ENCODE measurements around the gene SNCG.
"Not testable (repeated sequence)": the region's sequence is repeated elsewhere in the genome, so short reads cannot be mapped to it uniquely, and the experiment has no call there.

SNCG gene

GRCh38 chr10:86978457-86978856, 20.1 kb downstream of the SNCG start:
- POLR2A ChIA-PET = not testable (repeated sequence)

GRCh38 chr10:86979296-86979818, 21.0 kb downstream of the SNCG start:
- Histone ChIP-seq H3K36me3 (ENCODE audit: control insufficient read depth in 4 of 4, insufficient read depth in 4 of 4, low read length in 3 of 4) (no peaks in the 10 kb centered on the region), H3K27me3 (replicated peaks in 2 of 5; ENCODE audit: control insufficient read depth in 4 of 5, insufficient read depth in 5 of 5, low read length in 4 of 5) (peaks cover 0 to 2% (median 0%) of the 10 kb centered on the region in 5 experiments), H3K4me1 (ENCODE audit: control extremely low read depth in 1 of 4, control insufficient read depth in 4 of 4, insufficient read depth in 4 of 4, low read length in 3 of 4) (no peaks in the 10 kb centered on the region), H3K27ac (ENCODE audit: insufficient read depth in 1 of 2, low read depth in 1 of 2, low read length in 2 of 2, poor library complexity in 1 of 2, severe bottlenecking in 2 of 2) (no peak overlapping the region), H3K4me3 (ENCODE audit: control insufficient read depth in 1 of 7, extremely low read depth in 1 of 7, insufficient read depth in 4 of 7, low read depth in 2 of 7, low read length in 6 of 7) (no peak overlapping the region), H3K9me3 (ENCODE audit: control extremely low read depth in 1 of 5, control insufficient read depth in 4 of 5, insufficient read depth in 2 of 5, low read depth in 1 of 5, low read length in 4 of 5) (no peaks in the 10 kb centered on the region)
- WGBS (ENCODE audit: insufficient coverage) = 74% methylated on average over 4 of the region's 4 CpGs
- no peak for DNase-seq
- CTCF ChIA-PET = interaction anchor here (1.1 kb wide), 1 partner anchor 21 kb away, joined by 4 read pairs; the partner anchor contains the start of gene SNCG
- POLR2A ChIA-PET = no interaction called here

More at GRCh38 chr10:86978457-86978856, 20.1 kb downstream of the SNCG start:
- H3K27me3 ChIP-seq (replicated peaks in 2 of 5; ENCODE audit: control insufficient read depth in 4 of 5, insufficient read depth in 5 of 5, low read length in 4 of 5); DNase-seq; CTCF ChIA-PET; H3K9me3 ChIP-seq (ENCODE audit: control extremely low read depth in 1 of 5, control insufficient read depth in 4 of 5, insufficient read depth in 2 of 5, low read depth in 1 of 5, low read length in 4 of 5); H3K4me3 ChIP-seq (ENCODE audit: control insufficient read depth in 1 of 7, extremely low read depth in 1 of 7, insufficient read depth in 4 of 7, low read depth in 2 of 7, low read length in 6 of 7); H3K36me3 ChIP-seq (ENCODE audit: control insufficient read depth in 4 of 4, insufficient read depth in 4 of 4, low read length in 3 of 4); H3K27ac ChIP-seq (ENCODE audit: insufficient read depth in 1 of 2, low read depth in 1 of 2, low read length in 2 of 2, poor library complexity in 1 of 2, severe bottlenecking in 2 of 2); H3K4me1 ChIP-seq (ENCODE audit: control extremely low read depth in 1 of 4, control insufficient read depth in 4 of 4, insufficient read depth in 4 of 4, low read length in 3 of 4): not testable (repeated sequence)
- WGBS (ENCODE audit: insufficient coverage) = 100% methylated on average over 1 of the region's 3 CpGs

- CTCF ChIA-PET = interaction anchor here (1.1 kb wide), 1 partner anchor 22 kb away, joined by 4 read pairs; the partner anchor contains the start of gene SNCG
- H3K36me3 ChIP-seq (ENCODE audit: control insufficient read depth in 4 of 4, insufficient read depth in 4 of 4, low read length in 3 of 4) = no peaks in the 10 kb centered on the region
- POLR2A ChIA-PET = no interaction called here
- WGBS (ENCODE audit: insufficient coverage) = 66% methylated on average over 3 of the region's 3 CpGs
- DNase-seq = no peak
- no peak overlapping the region for H3K4me3 ChIP-seq (ENCODE audit: control insufficient read depth in 1 of 7, extremely low read depth in 1 of 7, insufficient read depth in 4 of 7, low read depth in 2 of 7, low read length in 6 of 7)
- peaks cover 0 to 2% (median 0%) of the 10 kb centered on the region in 5 experiments for H3K27me3 ChIP-seq (replicated peaks in 2 of 5; ENCODE audit: control insufficient read depth in 4 of 5, insufficient read depth in 5 of 5, low read length in 4 of 5)
- no peaks in the 10 kb centered on the region for H3K9me3 ChIP-seq (ENCODE audit: control extremely low read depth in 1 of 5, control insufficient read depth in 4 of 5, insufficient read depth in 2 of 5, low read depth in 1 of 5, low read length in 4 of 5)
- no peaks in the 10 kb centered on the region for H3K4me1 ChIP-seq (ENCODE audit: control extremely low read depth in 1 of 4, control insufficient read depth in 4 of 4, insufficient read depth in 4 of 4, low read length in 3 of 4)
- no peak overlapping the region for H3K27ac ChIP-seq (ENCODE audit: insufficient read depth in 1 of 2, low read depth in 1 of 2, low read length in 2 of 2, poor library complexity in 1 of 2, severe bottlenecking in 2 of 2)
These were observed 21.6 kb downstream of the SNCG start for GRCh38 chr10:86979977-86980448.

GRCh38 chr10:86981020-86981419, 22.6 kb downstream of the SNCG start:
- H3K27me3 ChIP-seq (replicated peaks in 2 of 5; ENCODE audit: control insufficient read depth in 4 of 5, insufficient read depth in 5 of 5, low read length in 4 of 5); H3K36me3 ChIP-seq (ENCODE audit: control insufficient read depth in 4 of 4, insufficient read depth in 4 of 4, low read length in 3 of 4); H3K27ac ChIP-seq (ENCODE audit: insufficient read depth in 1 of 2, low read depth in 1 of 2, low read length in 2 of 2, poor library complexity in 1 of 2, severe bottlenecking in 2 of 2); POLR2A ChIA-PET; H3K9me3 ChIP-seq (ENCODE audit: control extremely low read depth in 1 of 5, control insufficient read depth in 4 of 5, insufficient read depth in 2 of 5, low read depth in 1 of 5, low read length in 4 of 5); CTCF ChIA-PET; H3K4me3 ChIP-seq (ENCODE audit: control insufficient read depth in 1 of 7, extremely low read depth in 1 of 7, insufficient read depth in 4 of 7, low read depth in 2 of 7, low read length in 6 of 7); H3K4me1 ChIP-seq (ENCODE audit: control extremely low read depth in 1 of 4, control insufficient read depth in 4 of 4, insufficient read depth in 4 of 4, low read length in 3 of 4); DNase-seq: not testable (repeated sequence)
- 100% methylated on average over 1 of the region's 6 CpGs for WGBS (ENCODE audit: insufficient coverage)

- Histone ChIP-seq H3K4me1 (ENCODE audit: control extremely low read depth in 1 of 4, control insufficient read depth in 4 of 4, insufficient read depth in 4 of 4, low read length in 3 of 4) (no peaks in the 10 kb centered on the region), H3K4me3 (ENCODE audit: control insufficient read depth in 1 of 7, extremely low read depth in 1 of 7, insufficient read depth in 4 of 7, low read depth in 2 of 7, low read length in 6 of 7) (no peak overlapping the region), H3K36me3 (ENCODE audit: control insufficient read depth in 4 of 4, insufficient read depth in 4 of 4, low read length in 3 of 4) (no peaks in the 10 kb centered on the region), H3K9me3 (ENCODE audit: control extremely low read depth in 1 of 5, control insufficient read depth in 4 of 5, insufficient read depth in 2 of 5, low read depth in 1 of 5, low read length in 4 of 5) (no peaks in the 10 kb centered on the region), H3K27ac (ENCODE audit: insufficient read depth in 1 of 2, low read depth in 1 of 2, low read length in 2 of 2, poor library complexity in 1 of 2, severe bottlenecking in 2 of 2) (no peak overlapping the region), H3K27me3 (replicated peaks in 2 of 5; ENCODE audit: control insufficient read depth in 4 of 5, insufficient read depth in 5 of 5, low read length in 4 of 5) (peaks cover 0 to 2% (median 0%) of the 10 kb centered on the region in 5 experiments)
- no peak for DNase-seq
- ChIA-PET CTCF (no interaction called here), POLR2A (no interaction called here)
- WGBS (ENCODE audit: insufficient coverage) = 100% methylated on average over 3 of the region's 5 CpGs
These were observed 23.3 kb downstream of the SNCG start for GRCh38 chr10:86981716-86982115.

- CTCF ChIA-PET = interaction anchor here (0.6 kb wide), 1 partner anchor 227 kb away, joined by 3 read pairs; no protein-coding TSS in a partner anchor
- DNase-seq; H3K4me1 ChIP-seq (ENCODE audit: control extremely low read depth in 1 of 4, control insufficient read depth in 4 of 4, insufficient read depth in 4 of 4, low read length in 3 of 4); POLR2A ChIA-PET; H3K27ac ChIP-seq (ENCODE audit: insufficient read depth in 1 of 2, low read depth in 1 of 2, low read length in 2 of 2, poor library complexity in 1 of 2, severe bottlenecking in 2 of 2); H3K9me3 ChIP-seq (ENCODE audit: control extremely low read depth in 1 of 5, control insufficient read depth in 4 of 5, insufficient read depth in 2 of 5, low read depth in 1 of 5, low read length in 4 of 5); H3K36me3 ChIP-seq (ENCODE audit: control insufficient read depth in 4 of 4, insufficient read depth in 4 of 4, low read length in 3 of 4); H3K27me3 ChIP-seq (replicated peaks in 2 of 5; ENCODE audit: control insufficient read depth in 4 of 5, insufficient read depth in 5 of 5, low read length in 4 of 5); H3K4me3 ChIP-seq (ENCODE audit: control insufficient read depth in 1 of 7, extremely low read depth in 1 of 7, insufficient read depth in 4 of 7, low read depth in 2 of 7, low read length in 6 of 7): not testable (repeated sequence)
- WGBS (ENCODE audit: insufficient coverage) = no CpG with 5 or more reads among the region's 4 CpGs
These were observed 26.1 kb downstream of the SNCG start for GRCh38 chr10:86984498-86984897.

GRCh38 chr10:86988520-86988919, 30.1 kb downstream of the SNCG start:
- CTCF ChIA-PET = interaction anchor here (1.4 kb wide), 1 partner anchor 20 kb away, joined by 3 read pairs; the partner anchor contains the start of gene ADIRF
- H3K4me3 ChIP-seq (ENCODE audit: control insufficient read depth in 1 of 7, extremely low read depth in 1 of 7, insufficient read depth in 4 of 7, low read depth in 2 of 7, low read length in 6 of 7) = no peak overlapping the region
- no peak overlapping the region for H3K27ac ChIP-seq (ENCODE audit: insufficient read depth in 1 of 2, low read depth in 1 of 2, low read length in 2 of 2, poor library complexity in 1 of 2, severe bottlenecking in 2 of 2)
- H3K4me1 ChIP-seq (ENCODE audit: control extremely low read depth in 1 of 4, control insufficient read depth in 4 of 4, insufficient read depth in 4 of 4, low read length in 3 of 4) = no peaks in the 10 kb centered on the region
- POLR2A ChIA-PET = no interaction called here
- H3K36me3 ChIP-seq (ENCODE audit: control insufficient read depth in 4 of 4, insufficient read depth in 4 of 4, low read length in 3 of 4) = no peaks in the 10 kb centered on the region
- H3K27me3 ChIP-seq (replicated peaks in 2 of 5; ENCODE audit: control insufficient read depth in 4 of 5, insufficient read depth in 5 of 5, low read length in 4 of 5) = no peaks in the 10 kb centered on the region
- DNase-seq = no peak
- H3K9me3 ChIP-seq (ENCODE audit: control extremely low read depth in 1 of 5, control insufficient read depth in 4 of 5, insufficient read depth in 2 of 5, low read depth in 1 of 5, low read length in 4 of 5) = no peaks in the 10 kb centered on the region
- WGBS (ENCODE audit: insufficient coverage) = 100% methylated on average over 1 of the region's 1 CpG
